GM19025 (cell line): Measurements from ENCODE around the gene SLC16A11.
"Not testable (repeated sequence)": the region's sequence is repeated elsewhere in the genome, so short reads cannot be mapped to it uniquely, and the experiment has no call there.

Source experiments
- ATAC-seq: cut with Tn5 transposase; IDR thresholded peaks from one replicate; pipeline ENCODE4 v1.9.1; 2021; ENCODE audit warnings: mild to moderate bottlenecking, low read depth, moderate library complexity; ENCODE audit not compliant: unreplicated experiment

SLC16A11 gene

GRCh38 chr17:7060165-7060891 lies 16.4 kb upstream of the SLC16A11 start:
- ATAC-seq = no peak

GRCh38 chr17:7058831-7059447 lies 15.0 kb upstream of the SLC16A11 start:
- ATAC-seq = no peak

GRCh38 chr17:7056386-7056785 lies 12.5 kb upstream of the SLC16A11 start:
- no peak for ATAC-seq

GRCh38 chr17:7050583-7050982 lies 6.7 kb upstream of the SLC16A11 start:
- not testable (repeated sequence) for ATAC-seq

DNA sequence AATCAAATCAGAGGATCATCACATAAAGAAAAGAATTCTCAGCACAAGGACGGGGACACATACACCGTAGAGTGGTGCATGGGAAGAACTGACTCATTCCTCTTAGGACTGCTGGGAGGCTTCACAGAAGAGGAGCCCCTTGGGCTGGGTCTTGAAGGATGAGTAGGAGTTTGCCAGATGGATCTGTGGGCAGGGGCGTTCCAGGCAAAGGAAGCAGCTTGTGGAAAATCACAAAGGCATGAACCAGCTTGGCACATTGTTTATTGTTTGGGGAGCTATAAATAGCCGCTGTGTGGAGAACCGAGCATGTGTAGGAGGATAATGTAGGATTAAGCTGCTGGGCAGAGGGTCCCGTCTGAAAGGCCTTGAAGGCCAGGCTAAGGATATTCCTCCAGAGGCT lies 5.1 kb upstream of the SLC16A11 start:
- ATAC-seq = no peak

DNA sequence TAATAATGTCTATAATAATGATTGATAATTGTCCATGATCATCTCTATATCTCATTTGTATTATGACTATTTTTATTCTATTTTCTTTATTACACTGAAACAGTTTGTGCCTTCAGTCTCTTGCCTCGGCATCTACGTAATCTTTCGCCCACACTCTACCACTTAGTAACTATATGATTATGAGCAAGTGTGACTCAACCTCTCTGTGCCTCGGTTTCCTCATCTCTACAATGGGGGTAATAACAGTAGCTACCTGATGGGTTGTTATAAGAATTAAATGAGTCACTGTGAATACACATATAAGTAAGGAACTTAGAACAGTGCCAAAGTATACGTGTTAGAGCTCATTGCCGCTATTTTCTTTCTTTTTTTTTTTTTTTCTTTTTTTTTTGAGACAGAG lies 3.7 kb upstream of the SLC16A11 start:
- ATAC-seq = no peak

DNA sequence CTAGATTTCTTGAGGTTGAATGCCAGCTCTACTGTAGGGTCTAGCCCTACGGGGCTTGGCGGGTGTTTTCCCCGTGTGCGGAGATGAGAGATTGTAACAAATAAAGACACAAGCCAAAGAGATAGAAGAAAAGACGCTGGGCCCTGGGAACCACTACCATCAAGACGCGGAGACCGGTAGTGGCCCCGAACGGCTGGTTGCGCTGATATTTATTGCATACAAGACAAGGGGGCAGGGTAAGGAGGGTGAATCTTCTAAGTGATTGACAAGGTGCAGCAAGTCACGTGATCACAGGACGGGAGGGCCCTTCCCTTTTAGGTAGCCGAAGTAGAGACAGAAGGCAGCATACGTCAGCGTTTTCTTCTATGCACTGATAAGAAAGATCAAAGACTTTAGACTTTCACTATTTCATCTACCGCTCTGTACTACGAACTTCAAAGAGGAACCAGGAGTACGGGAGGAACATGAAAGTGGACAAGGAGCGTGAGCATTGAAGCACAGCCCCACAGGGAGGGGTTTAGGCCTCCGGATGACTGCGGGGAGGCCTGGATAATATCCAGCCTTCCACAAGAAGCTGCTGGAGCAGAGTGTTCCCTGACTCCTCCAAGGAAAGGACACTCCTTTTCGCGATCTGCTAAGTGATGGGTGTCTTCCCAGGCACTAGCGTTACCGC lies 3.0 kb upstream of the SLC16A11 start:
- not testable (repeated sequence) for ATAC-seq

GRCh38 chr17:7046127-7046724 lies 2.3 kb upstream of the SLC16A11 start:
- no peak for ATAC-seq

- no peak for ATAC-seq
These were observed 1.7 kb upstream of the SLC16A11 start for GRCh38 chr17:7045492-7046126.

- ATAC-seq = no peak
These were observed 753 bp downstream of the SLC16A11 start for GRCh38 chr17:7043182-7043496.

GRCh38 chr17:7042501-7043181 lies 1.3 kb downstream of the SLC16A11 start:
- no peak for ATAC-seq

- ATAC-seq = no peak
These were observed 2.0 kb downstream of the SLC16A11 start for GRCh38 chr17:7041607-7042500.

- ATAC-seq = no peak
These were observed 4.1 kb downstream of the SLC16A11 start for GRCh38 chr17:7039832-7040231.

- ATAC-seq = no peak
These were observed 5.6 kb downstream of the SLC16A11 start for GRCh38 chr17:7038025-7038862.

- peak; percentile 88 for ATAC-seq
These were observed 8.1 kb downstream of the SLC16A11 start, which contains the start of gene SLC16A13 for GRCh38 chr17:7035591-7036368. SLC16A13 (plus strand) TSS chr17:7036015; CDS start chr17:7036383, 368 bp downstream.

DNA sequence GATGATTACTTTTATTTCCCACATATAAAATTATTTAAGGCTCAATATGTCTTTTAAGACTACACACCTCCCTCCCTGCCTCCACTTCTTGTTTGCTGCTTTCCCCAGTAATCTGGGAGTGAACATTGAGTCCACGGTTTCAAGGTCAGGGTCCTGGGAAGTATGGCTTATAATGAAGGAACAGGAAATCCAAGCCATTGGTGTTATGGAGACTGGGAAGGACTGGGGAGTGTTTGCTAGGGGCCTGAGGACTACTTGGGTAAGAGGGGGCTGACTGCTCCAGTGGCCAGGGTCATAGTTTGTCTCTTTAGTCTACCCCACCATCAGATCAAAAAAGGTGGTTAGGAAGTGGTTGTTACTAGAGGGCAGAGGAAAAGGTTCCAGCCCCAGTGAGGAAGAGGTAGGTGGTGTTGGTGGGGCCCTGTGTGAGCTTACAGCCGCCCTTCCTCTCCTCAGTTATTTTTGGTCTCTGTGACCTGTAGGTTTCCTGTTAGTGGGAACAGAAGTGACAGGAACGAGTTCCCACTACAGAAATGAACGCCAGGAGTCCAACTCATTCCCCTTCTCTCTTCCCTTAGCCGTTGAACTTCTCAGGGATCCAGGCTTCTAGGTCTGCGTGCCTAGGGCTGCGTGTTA lies 8.8 kb downstream of the SLC16A11 start:
- ATAC-seq = peak; percentile 12

DNA sequence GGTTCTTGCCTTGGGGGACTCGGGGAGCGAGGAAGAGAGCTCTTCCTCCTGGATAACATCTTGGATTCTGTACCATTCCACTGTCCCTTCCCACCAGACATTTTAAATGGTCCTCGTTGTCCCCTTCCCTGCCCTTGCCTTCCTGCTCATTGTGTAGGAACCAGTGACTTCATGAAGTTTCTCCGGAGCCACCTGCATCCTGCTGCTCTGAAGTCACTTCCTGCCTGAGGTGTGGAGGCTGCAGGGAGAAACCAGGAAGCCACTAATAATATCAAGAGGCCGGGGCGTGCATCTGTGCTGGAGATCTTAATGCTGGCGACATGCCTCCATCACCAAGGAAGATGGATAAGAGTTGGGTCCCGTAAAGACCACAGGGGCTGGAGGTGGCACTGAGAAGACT lies 14.2 kb downstream of the SLC16A11 start:
- no peak for ATAC-seq
